Loucy (cell line): ENCODE results near the gene MSMO1.

Source experiments
- CTCF ChIP-seq: fragments of 200-600 bp; sonication (generic); conservative IDR thresholded peaks from 2 replicates; pipeline ENCODE4 v1.5.1; 2014; ENCODE audit warnings: mild to moderate bottlenecking, antibody characterized with exemption, low read length
- EZH2phosphoT487 ChIP-seq: fragments of 200-600 bp; IDR thresholded peaks from 2 replicates; pipeline ENCODE4 v1.6.1; 2018; ENCODE audit warnings: antibody characterized with exemption, mild to moderate bottlenecking, moderate library complexity, borderline replicate concordance

- no peak for TF ChIP-seq CTCF
- no peak for TF ChIP-seq EZH2phosphoT487
Observed at GRCh38 chr4:165288226-165288625, 39.2 kb upstream of the MSMO1 start.
